Body of pancreas (tissue), 4 donors: ENCODE results near the gene FBXL2.

ENCODE experiments used
- POLR2A ChIP-seq, 3 donors: fragments of 450-650 bp; IDR thresholded peaks; one replicate each; pipeline ENCODE4 v1.6.1; 2016; ENCODE audit warnings: antibody characterized with exemption in 3 of 3, mild to moderate bottlenecking in 2 of 3
- TF ChIP-seq, protein P1 (sequence below), 7 experiments: fragments of 450-650 bp in 4 of 7; fragments of 200-600 bp in 3 of 7; sonication (generic) in 3 of 7; IDR thresholded peaks; one replicate each; pipeline ENCODE4 v1.5.1; 2016 to 2019; ENCODE audit warnings: antibody characterized with exemption in 7 of 7

DNA sequence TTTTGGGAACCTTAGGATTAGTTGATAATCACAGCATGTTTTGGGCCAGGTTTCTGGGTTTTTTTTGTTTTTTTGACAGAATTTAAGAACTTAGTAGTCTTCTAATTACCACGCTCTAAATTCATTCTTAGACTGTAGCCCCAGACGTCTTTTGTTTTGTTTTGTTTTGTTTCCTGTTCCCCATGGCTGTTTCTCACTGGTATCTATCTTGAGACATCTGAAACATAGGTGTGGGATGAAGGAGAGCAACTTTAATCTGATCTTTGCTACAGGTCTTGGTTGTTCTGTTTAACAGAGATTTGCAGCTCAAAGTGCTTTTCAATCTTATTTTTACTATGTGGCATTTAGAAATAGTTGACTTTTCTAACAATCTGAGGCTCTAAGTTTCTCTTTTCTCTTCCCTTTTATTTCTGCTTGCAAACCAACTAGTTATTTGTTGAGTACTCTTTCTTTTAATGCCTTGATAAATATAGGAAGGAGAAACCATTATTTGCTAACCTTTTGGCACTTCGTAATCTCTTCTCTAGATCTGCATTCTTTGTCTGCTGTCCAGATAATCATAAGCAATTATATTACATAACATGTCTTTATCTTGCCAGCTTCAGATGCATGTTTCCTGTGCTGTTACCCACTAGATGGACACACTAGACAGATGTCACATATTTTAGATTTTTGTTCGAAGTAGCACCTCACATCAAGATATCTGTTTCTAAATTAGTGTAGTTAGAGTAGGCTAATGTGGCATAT is 40.9 kb downstream of the FBXL2 start:
- TF ChIP-seq, protein P1, sequence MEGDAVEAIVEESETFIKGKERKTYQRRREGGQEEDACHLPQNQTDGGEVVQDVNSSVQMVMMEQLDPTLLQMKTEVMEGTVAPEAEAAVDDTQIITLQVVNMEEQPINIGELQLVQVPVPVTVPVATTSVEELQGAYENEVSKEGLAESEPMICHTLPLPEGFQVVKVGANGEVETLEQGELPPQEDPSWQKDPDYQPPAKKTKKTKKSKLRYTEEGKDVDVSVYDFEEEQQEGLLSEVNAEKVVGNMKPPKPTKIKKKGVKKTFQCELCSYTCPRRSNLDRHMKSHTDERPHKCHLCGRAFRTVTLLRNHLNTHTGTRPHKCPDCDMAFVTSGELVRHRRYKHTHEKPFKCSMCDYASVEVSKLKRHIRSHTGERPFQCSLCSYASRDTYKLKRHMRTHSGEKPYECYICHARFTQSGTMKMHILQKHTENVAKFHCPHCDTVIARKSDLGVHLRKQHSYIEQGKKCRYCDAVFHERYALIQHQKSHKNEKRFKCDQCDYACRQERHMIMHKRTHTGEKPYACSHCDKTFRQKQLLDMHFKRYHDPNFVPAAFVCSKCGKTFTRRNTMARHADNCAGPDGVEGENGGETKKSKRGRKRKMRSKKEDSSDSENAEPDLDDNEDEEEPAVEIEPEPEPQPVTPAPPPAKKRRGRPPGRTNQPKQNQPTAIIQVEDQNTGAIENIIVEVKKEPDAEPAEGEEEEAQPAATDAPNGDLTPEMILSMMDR (IDR thresholded peaks at IDR 0.05): no peak
- TF ChIP-seq POLR2A (IDR thresholded peaks at IDR 0.05): no peak
